ENCODE measurements around the gene C5orf22.

Gene C5orf22

GRCh38 chr5:31502506-31502905 is 29.6 kb upstream of the C5orf22 start:
- no peaks in the 10 kb centered on the region for H3F3A ChIP-seq (ENCODE audit: insufficient read depth, low read length)
- no peak overlapping the region for H2AFZ ChIP-seq (ENCODE audit: low read length)
- H3K36me3 ChIP-seq (replicated peaks; ENCODE audit: insufficient read depth, low read length): peaks cover 5% of the 10 kb centered on the region; the same call in 1 of the 2 replicates
- DNase-seq: no peak
- H3K4me2 ChIP-seq (ENCODE audit: low read depth, low read length): no peak overlapping the region
- no peak overlapping the region for H3K27ac ChIP-seq (ENCODE audit: low read length)
- H3K9ac ChIP-seq (ENCODE audit: low read length): no peak overlapping the region
- no peak for TF ChIP-seq EZH2phosphoT487 (IDR thresholded peaks at IDR 0.05; ENCODE audit: low read length)
- no peaks in the 10 kb centered on the region for H3K27me3 ChIP-seq (replicated peaks; ENCODE audit: insufficient read depth, low read length)
- no peaks in the 10 kb centered on the region for H3K4me1 ChIP-seq (ENCODE audit: low read length)
- no peak overlapping the region for H3K4me3 ChIP-seq (ENCODE audit: low read length)
- H3K9me2 ChIP-seq (replicated peaks; ENCODE audit: insufficient read depth, low read length): no peaks in the 10 kb centered on the region
- no peaks in the 10 kb centered on the region for H3K9me3 ChIP-seq (replicated peaks; ENCODE audit: insufficient read depth, low read length)
- no peaks in the 10 kb centered on the region for H3K79me2 ChIP-seq (ENCODE audit: low read length)
- H4K20me1 ChIP-seq (ENCODE audit: insufficient read depth, low read length): no peaks in the 10 kb centered on the region

GRCh38 chr5:31504529-31504928 is 27.6 kb upstream of the C5orf22 start:
- no peak overlapping the region for H2AFZ ChIP-seq (ENCODE audit: low read length)
- H3F3A ChIP-seq (ENCODE audit: insufficient read depth, low read length): no peaks in the 10 kb centered on the region
- peaks cover 8% of the 10 kb centered on the region; the same call in 1 of the 2 replicates for H3K36me3 ChIP-seq (replicated peaks; ENCODE audit: insufficient read depth, low read length)
- TF ChIP-seq EZH2 (optimal IDR thresholded peaks at IDR 0.05; ENCODE audit: low read depth, low read length) (no peak), CTCF (IDR thresholded peaks at IDR 0.05; ENCODE audit: low read length) (no peak), EZH2phosphoT487 (IDR thresholded peaks at IDR 0.05; ENCODE audit: low read length) (no peak)
- no peak overlapping the region for H3K4me2 ChIP-seq (ENCODE audit: low read depth, low read length)
- DNase-seq: no peak
- no peaks in the 10 kb centered on the region for H3K4me1 ChIP-seq (ENCODE audit: low read length)
- H3K79me2 ChIP-seq (ENCODE audit: low read length): no peaks in the 10 kb centered on the region
- no peaks in the 10 kb centered on the region for H3K27me3 ChIP-seq (replicated peaks; ENCODE audit: insufficient read depth, low read length)
- H4K20me1 ChIP-seq (ENCODE audit: insufficient read depth, low read length): no peaks in the 10 kb centered on the region
- no peak overlapping the region for H3K27ac ChIP-seq (ENCODE audit: low read length)
- H3K4me3 ChIP-seq (ENCODE audit: low read length): no peak overlapping the region
- no peaks in the 10 kb centered on the region for H3K9me3 ChIP-seq (replicated peaks; ENCODE audit: insufficient read depth, low read length)
- no peak overlapping the region for H3K9ac ChIP-seq (ENCODE audit: low read length)
- no peaks in the 10 kb centered on the region for H3K9me2 ChIP-seq (replicated peaks; ENCODE audit: insufficient read depth, low read length)

- Histone ChIP-seq H2AFZ (ENCODE audit: low read length) (no peak overlapping the region), H4K20me1 (ENCODE audit: insufficient read depth, low read length) (no peaks in the 10 kb centered on the region), H3K4me1 (ENCODE audit: low read length) (no peaks in the 10 kb centered on the region), H3K9me2 (replicated peaks; ENCODE audit: insufficient read depth, low read length) (no peaks in the 10 kb centered on the region), H3K9ac (ENCODE audit: low read length) (no peak overlapping the region), H3F3A (ENCODE audit: insufficient read depth, low read length) (no peaks in the 10 kb centered on the region), H3K9me3 (replicated peaks; ENCODE audit: insufficient read depth, low read length) (no peaks in the 10 kb centered on the region), H3K27ac (ENCODE audit: low read length) (no peak overlapping the region), H3K27me3 (replicated peaks; ENCODE audit: insufficient read depth, low read length) (no peaks in the 10 kb centered on the region), H3K36me3 (replicated peaks; ENCODE audit: insufficient read depth, low read length) (peaks cover 7% of the 10 kb centered on the region; the same call in 1 of the 2 replicates), H3K4me3 (ENCODE audit: low read length) (no peak overlapping the region), H3K4me2 (ENCODE audit: low read depth, low read length) (no peak overlapping the region), H3K79me2 (ENCODE audit: low read length) (no peaks in the 10 kb centered on the region)
- no peak for DNase-seq
- no peak for TF ChIP-seq CTCF (IDR thresholded peaks at IDR 0.05; ENCODE audit: low read length)
- TF ChIP-seq EZH2phosphoT487 (IDR thresholded peaks at IDR 0.05; ENCODE audit: low read length): no peak
Measured at GRCh38 chr5:31511305-31511704, 20.8 kb upstream of the C5orf22 start.

- Histone ChIP-seq H3K36me3 (replicated peaks; ENCODE audit: insufficient read depth, low read length) (no peaks in the 10 kb centered on the region; the same call in 1 of the 2 replicates), H3K4me2 (ENCODE audit: low read depth, low read length) (no peak overlapping the region)
Measured at GRCh38 chr5:31516802-31517201, 15.3 kb upstream of the C5orf22 start.

More at GRCh38 chr5:31516802-31517201, 15.3 kb upstream of the C5orf22 start:
- no peak for DNase-seq
- Histone ChIP-seq H3K4me1 (ENCODE audit: low read length) (no peaks in the 10 kb centered on the region), H3K79me2 (ENCODE audit: low read length) (no peaks in the 10 kb centered on the region; the same call in 1 of the 2 replicates), H3K9me2 (replicated peaks; ENCODE audit: insufficient read depth, low read length) (no peaks in the 10 kb centered on the region), H4K20me1 (ENCODE audit: insufficient read depth, low read length) (no peaks in the 10 kb centered on the region), H3K9me3 (replicated peaks; ENCODE audit: insufficient read depth, low read length) (no peaks in the 10 kb centered on the region), H3K9ac (ENCODE audit: low read length) (no peak overlapping the region), H2AFZ (ENCODE audit: low read length) (no peak overlapping the region), H3F3A (ENCODE audit: insufficient read depth, low read length) (no peaks in the 10 kb centered on the region), H3K4me3 (ENCODE audit: low read length) (no peak overlapping the region), H3K27ac (ENCODE audit: low read length) (no peak overlapping the region), H3K27me3 (replicated peaks; ENCODE audit: insufficient read depth, low read length) (no peaks in the 10 kb centered on the region)
- TF ChIP-seq CTCF (IDR thresholded peaks at IDR 0.05; ENCODE audit: low read length) (no peak), EZH2 (optimal IDR thresholded peaks at IDR 0.05; ENCODE audit: low read depth, low read length) (no peak), EZH2phosphoT487 (IDR thresholded peaks at IDR 0.05; ENCODE audit: low read length) (no peak)
